A549 (cell line): ENCODE results near the gene PTPRD.

Experiments
- EP300 ChIP-seq, 2 experiments: fragments of >200 bp; sonication (Bioruptor Twin); formaldehyde crosslinking; IDR thresholded peaks; 2 replicates in 1 of 2; 3 replicates in 1 of 2; pipeline ENCODE4 v1.6.1; 2016 to 2017
- FOXS1 ChIP-seq: fragments of 250-450 bp; sonication (Bioruptor Pico); IDR thresholded peaks from 2 replicates; pipeline ENCODE4 v1.5.0; 2020; ENCODE audit warnings: mild to moderate bottlenecking, moderate library complexity
- KDM1A ChIP-seq: fragments of 200-600 bp; sonication (generic); IDR thresholded peaks from 2 replicates; pipeline ENCODE4 v1.6.1; 2016; ENCODE audit warnings: low read depth, mild to moderate bottlenecking
- MAFK ChIP-seq: fragments of 450-650 bp; IDR thresholded peaks from 2 replicates; pipeline ENCODE4 v1.6.1; 2014; ENCODE audit not compliant: partially characterized antibody
- MYC ChIP-seq: IDR thresholded peaks from 2 replicates; pipeline ENCODE4 v1.6.1; 2012; ENCODE audit warnings: mild to moderate bottlenecking, inconsistent platforms, low read length, improper control_type of control experiment, borderline replicate concordance
- NPAS2 ChIP-seq: fragments of 250-450 bp; sonication (Bioruptor Pico); IDR thresholded peaks from 2 replicates; pipeline ENCODE4 v1.8.0; 2022; ENCODE audit warnings: mild to moderate bottlenecking, moderate library complexity, borderline replicate concordance
- PHF8 ChIP-seq: fragments of 200-600 bp; sonication (generic); IDR thresholded peaks from 2 replicates; pipeline ENCODE4 v1.6.1; 2016; ENCODE audit warnings: low read depth, mild to moderate bottlenecking, antibody characterized with exemption, moderate library complexity, borderline replicate concordance
- ZSCAN20 ChIP-seq: fragments of 250-450 bp; sonication (Bioruptor Pico); IDR thresholded peaks from 2 replicates; pipeline ENCODE4 v1.8.0; 2022; ENCODE audit warnings: mild to moderate bottlenecking, moderate library complexity
- TF ChIP-seq, protein P1 (sequence below): fragments of >200 bp; sonication (Bioruptor Twin); formaldehyde crosslinking; IDR thresholded peaks from 3 replicates; pipeline ENCODE4 v1.5.1; 2016
- TF ChIP-seq, protein P2 (sequence below): fragments of 200-600 bp; sonication (generic); IDR thresholded peaks from 2 replicates; pipeline ENCODE4 v1.6.1; 2016; ENCODE audit warnings: antibody characterized with exemption, mild to moderate bottlenecking, moderate library complexity

DNA sequence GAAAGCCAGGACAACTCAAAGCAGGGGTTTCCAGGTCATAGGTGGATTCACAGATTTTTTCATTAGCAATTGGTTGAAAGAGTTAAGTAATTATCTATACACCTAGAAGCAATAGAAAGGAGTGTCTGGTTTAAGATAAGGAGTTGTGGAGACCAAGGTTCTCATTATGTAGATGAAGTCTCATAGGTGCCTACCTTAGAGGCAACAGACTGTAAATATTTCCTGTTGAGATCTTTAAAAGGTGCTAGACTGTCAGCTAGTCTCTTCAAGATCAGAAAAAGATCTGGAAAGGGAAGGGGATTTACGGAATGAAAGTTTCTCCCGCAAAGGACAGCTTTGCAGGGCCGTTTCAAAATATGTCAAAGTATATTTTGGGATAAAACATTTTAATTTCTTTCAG, 603.4 kb downstream of the PTPRD start:
- TF ChIP-seq, protein P1, sequence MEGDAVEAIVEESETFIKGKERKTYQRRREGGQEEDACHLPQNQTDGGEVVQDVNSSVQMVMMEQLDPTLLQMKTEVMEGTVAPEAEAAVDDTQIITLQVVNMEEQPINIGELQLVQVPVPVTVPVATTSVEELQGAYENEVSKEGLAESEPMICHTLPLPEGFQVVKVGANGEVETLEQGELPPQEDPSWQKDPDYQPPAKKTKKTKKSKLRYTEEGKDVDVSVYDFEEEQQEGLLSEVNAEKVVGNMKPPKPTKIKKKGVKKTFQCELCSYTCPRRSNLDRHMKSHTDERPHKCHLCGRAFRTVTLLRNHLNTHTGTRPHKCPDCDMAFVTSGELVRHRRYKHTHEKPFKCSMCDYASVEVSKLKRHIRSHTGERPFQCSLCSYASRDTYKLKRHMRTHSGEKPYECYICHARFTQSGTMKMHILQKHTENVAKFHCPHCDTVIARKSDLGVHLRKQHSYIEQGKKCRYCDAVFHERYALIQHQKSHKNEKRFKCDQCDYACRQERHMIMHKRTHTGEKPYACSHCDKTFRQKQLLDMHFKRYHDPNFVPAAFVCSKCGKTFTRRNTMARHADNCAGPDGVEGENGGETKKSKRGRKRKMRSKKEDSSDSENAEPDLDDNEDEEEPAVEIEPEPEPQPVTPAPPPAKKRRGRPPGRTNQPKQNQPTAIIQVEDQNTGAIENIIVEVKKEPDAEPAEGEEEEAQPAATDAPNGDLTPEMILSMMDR: no peak
- TF ChIP-seq NPAS2 (CRISPR knock-in tag) (no peak), MAFK (no peak), ZSCAN20 (CRISPR knock-in tag) (no peak), KDM1A (no peak), FOXS1 (CRISPR knock-in tag) (no peak), PHF8 (no peak), MYC (no peak), EP300 (IDR thresholded peaks at IDR 0.05) (no peak)
- TF ChIP-seq, protein P2, sequence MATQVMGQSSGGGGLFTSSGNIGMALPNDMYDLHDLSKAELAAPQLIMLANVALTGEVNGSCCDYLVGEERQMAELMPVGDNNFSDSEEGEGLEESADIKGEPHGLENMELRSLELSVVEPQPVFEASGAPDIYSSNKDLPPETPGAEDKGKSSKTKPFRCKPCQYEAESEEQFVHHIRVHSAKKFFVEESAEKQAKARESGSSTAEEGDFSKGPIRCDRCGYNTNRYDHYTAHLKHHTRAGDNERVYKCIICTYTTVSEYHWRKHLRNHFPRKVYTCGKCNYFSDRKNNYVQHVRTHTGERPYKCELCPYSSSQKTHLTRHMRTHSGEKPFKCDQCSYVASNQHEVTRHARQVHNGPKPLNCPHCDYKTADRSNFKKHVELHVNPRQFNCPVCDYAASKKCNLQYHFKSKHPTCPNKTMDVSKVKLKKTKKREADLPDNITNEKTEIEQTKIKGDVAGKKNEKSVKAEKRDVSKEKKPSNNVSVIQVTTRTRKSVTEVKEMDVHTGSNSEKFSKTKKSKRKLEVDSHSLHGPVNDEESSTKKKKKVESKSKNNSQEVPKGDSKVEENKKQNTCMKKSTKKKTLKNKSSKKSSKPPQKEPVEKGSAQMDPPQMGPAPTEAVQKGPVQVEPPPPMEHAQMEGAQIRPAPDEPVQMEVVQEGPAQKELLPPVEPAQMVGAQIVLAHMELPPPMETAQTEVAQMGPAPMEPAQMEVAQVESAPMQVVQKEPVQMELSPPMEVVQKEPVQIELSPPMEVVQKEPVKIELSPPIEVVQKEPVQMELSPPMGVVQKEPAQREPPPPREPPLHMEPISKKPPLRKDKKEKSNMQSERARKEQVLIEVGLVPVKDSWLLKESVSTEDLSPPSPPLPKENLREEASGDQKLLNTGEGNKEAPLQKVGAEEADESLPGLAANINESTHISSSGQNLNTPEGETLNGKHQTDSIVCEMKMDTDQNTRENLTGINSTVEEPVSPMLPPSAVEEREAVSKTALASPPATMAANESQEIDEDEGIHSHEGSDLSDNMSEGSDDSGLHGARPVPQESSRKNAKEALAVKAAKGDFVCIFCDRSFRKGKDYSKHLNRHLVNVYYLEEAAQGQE: no peak
